Sigmoid colon (tissue), 4 donors: ENCODE measurements around the gene VPS13D.
A peak's percentile ranks its signal among the peaks of the same experiment; 100 is the strongest.

Source experiments
- CTCF ChIP-seq, 4 experiments: fragments of 450-650 bp in 3 of 4; fragments of 200-600 bp in 1 of 4; IDR thresholded peaks; one replicate each; pipeline ENCODE4 v1.5.1; 2016 to 2019; ENCODE audit warnings: antibody characterized with exemption in 4 of 4, mild to moderate bottlenecking in 3 of 4, moderate library complexity in 2 of 4
- EP300 ChIP-seq, 4 donors: sonication (generic); formaldehyde crosslinking; IDR thresholded peaks; one replicate each; pipeline ENCODE4 v1.6.1; 2017; ENCODE audit warnings: antibody characterized with exemption in 4 of 4
- POLR2A ChIP-seq, 2 donors: fragments of 450-650 bp; IDR thresholded peaks; one replicate each; pipeline ENCODE4 v1.6.1; 2016; ENCODE audit warnings: antibody characterized with exemption in 2 of 2, mild to moderate bottlenecking in 2 of 2, moderate library complexity in 2 of 2
- POLR2AphosphoS5 ChIP-seq, 4 donors: sonication (generic); formaldehyde crosslinking; IDR thresholded peaks; one replicate each; pipeline ENCODE4 v1.6.1; 2017; ENCODE audit warnings: antibody characterized with exemption in 4 of 4

GRCh38 chr1:12208764-12209494 lies 20.9 kb upstream of the VPS13D start:
- TF ChIP-seq POLR2A (IDR thresholded peaks at IDR 0.05) (no peak), POLR2AphosphoS5 (IDR thresholded peaks at IDR 0.05) (peak in 1 of 4 donors; percentile 36), EP300 (IDR thresholded peaks at IDR 0.05) (no peak), CTCF (IDR thresholded peaks at IDR 0.05) (peak; percentile 93 to 97 (median 94))
